HEK293 (cell line): Measurements from ENCODE around the gene DDX42.

Source experiments
- CTCF ChIA-PET: fragments of 350-600 bp; formaldehyde crosslinking; extraction: SDS; loops from one replicate; lab custom pipeline; 2021; ENCODE audit warnings: antibody characterized with exemption; lab: Yijun Ruan, JAX
- POLR2A ChIA-PET: fragments of 300-600 bp; formaldehyde crosslinking; extraction: SDS; loops from one replicate; lab custom pipeline; 2020; ENCODE audit warnings: antibody characterized with exemption, inconsistent platforms; lab: Yijun Ruan, JAX
- H3K27ac ChIP-seq: fragments of 200-500 bp; sonication (Bioruptor generic); 2 replicates; pipeline ENCODE4 v1.5.1; 2014; ENCODE audit warnings: low read depth, low read length, control low read depth, inconsistent platforms; ENCODE audit errors: extremely low read depth
- H3K36me3 ChIP-seq, 2 experiments: fragments of 200-500 bp in 1 of 2; sonication (Bioruptor generic) in 1 of 2; 1 replicate in 1 of 2; 2 replicates in 1 of 2; pipeline ENCODE4 v1.5.1; 2014 to 2017; ENCODE audit warnings: inconsistent platforms in 2 of 2, low read length in 2 of 2; ENCODE audit not compliant: control insufficient read depth in 2 of 2, insufficient read depth in 1 of 2
- H3K4me1 ChIP-seq: fragments of 200-500 bp; sonication (Bioruptor generic); 2 replicates; pipeline ENCODE4 v1.5.1; 2014; ENCODE audit warnings: mild to moderate bottlenecking, low read length, inconsistent platforms; ENCODE audit not compliant: control insufficient read depth, insufficient read depth
- H3K4me3 ChIP-seq: 2 replicates; pipeline ENCODE4 v1.5.1; 2011; ENCODE audit warnings: low read depth, mild to moderate bottlenecking, control low read depth, low read length, moderate library complexity
- H3K9me3 ChIP-seq: fragments of 200-500 bp; sonication (Bioruptor generic); 2 replicates; pipeline ENCODE4 v1.5.1; 2014; ENCODE audit warnings: low read depth, low read length, inconsistent platforms; ENCODE audit not compliant: control insufficient read depth, insufficient read depth
- EGR2 ChIP-seq: fragments of 450-650 bp; formaldehyde crosslinking; IDR thresholded peaks from 2 replicates; pipeline ENCODE4 v1.5.1; 2016; ENCODE audit warnings: low read depth, missing biosample characterization, missing genetic modification characterization
- GLI4 ChIP-seq: fragments of 450-650 bp; formaldehyde crosslinking; IDR thresholded peaks from 2 replicates; pipeline ENCODE4 v1.5.1; 2016; ENCODE audit warnings: missing biosample characterization, missing genetic modification characterization
- KLF9 ChIP-seq: fragments of 450-650 bp; formaldehyde crosslinking; IDR thresholded peaks from 2 replicates; pipeline ENCODE4 v1.5.1; 2016; ENCODE audit warnings: missing biosample characterization, missing genetic modification characterization, low read depth
- PBX3 ChIP-seq: sonication (generic); formaldehyde crosslinking; IDR thresholded peaks from 2 replicates; pipeline ENCODE4 v1.8.1; 2022; ENCODE audit warnings: mild to moderate bottlenecking, moderate library complexity, missing genetic modification reagents
- ZBTB44 ChIP-seq: fragments of 450-650 bp; IDR thresholded peaks from 2 replicates; pipeline ENCODE4 v1.5.1; 2018; ENCODE audit warnings: missing biosample characterization, mild to moderate bottlenecking, missing genetic modification characterization
- ZBTB6 ChIP-seq: fragments of 450-650 bp; formaldehyde crosslinking; IDR thresholded peaks from 2 replicates; pipeline ENCODE4 v1.5.1; 2017; ENCODE audit warnings: missing biosample characterization, missing genetic modification characterization
- ZFP3 ChIP-seq: fragments of 450-650 bp; formaldehyde crosslinking; IDR thresholded peaks from 2 replicates; pipeline ENCODE4 v1.5.1; 2016; ENCODE audit warnings: low read depth, missing biosample characterization, missing genetic modification characterization
- ZNF114 ChIP-seq: fragments of 450-650 bp; formaldehyde crosslinking; IDR thresholded peaks from 2 replicates; pipeline ENCODE4 v1.5.0; 2017; ENCODE audit warnings: missing biosample characterization, missing genetic modification characterization
- ZNF121 ChIP-seq: fragments of 450-650 bp; formaldehyde crosslinking; IDR thresholded peaks from 2 replicates; pipeline ENCODE4 v1.5.1; 2016; ENCODE audit warnings: missing biosample characterization, missing genetic modification characterization
- ZNF155 ChIP-seq: fragments of 450-650 bp; formaldehyde crosslinking; IDR thresholded peaks from 2 replicates; pipeline ENCODE4 v1.5.1; 2016; ENCODE audit warnings: missing biosample characterization, missing genetic modification characterization
- ZNF174 ChIP-seq: fragments of 450-650 bp; formaldehyde crosslinking; IDR thresholded peaks from 2 replicates; pipeline ENCODE4 v1.5.0; 2017; ENCODE audit warnings: missing biosample characterization, mild to moderate bottlenecking, missing genetic modification characterization
- ZNF202 ChIP-seq: fragments of 450-650 bp; formaldehyde crosslinking; IDR thresholded peaks from 2 replicates; pipeline ENCODE4 v1.5.1; 2016; ENCODE audit warnings: missing biosample characterization, missing genetic modification characterization, borderline replicate concordance
- ZNF239 ChIP-seq: fragments of 450-650 bp; formaldehyde crosslinking; IDR thresholded peaks from 2 replicates; pipeline ENCODE4 v1.5.1; 2016; ENCODE audit warnings: missing biosample characterization, missing genetic modification characterization
- ZNF24 ChIP-seq: fragments of 450-650 bp; formaldehyde crosslinking; IDR thresholded peaks from 2 replicates; pipeline ENCODE4 v1.5.1; 2016; ENCODE audit warnings: missing biosample characterization, missing genetic modification characterization
- ZNF26 ChIP-seq: fragments of 450-650 bp; formaldehyde crosslinking; IDR thresholded peaks from 2 replicates; pipeline ENCODE4 v1.5.1; 2016; ENCODE audit warnings: missing biosample characterization, missing genetic modification characterization
- ZNF266 ChIP-seq: fragments of 450-650 bp; formaldehyde crosslinking; IDR thresholded peaks from 2 replicates; pipeline ENCODE4 v1.5.1; 2016; ENCODE audit warnings: missing biosample characterization, missing genetic modification characterization, low read depth
- ZNF311 ChIP-seq: fragments of 450-650 bp; formaldehyde crosslinking; IDR thresholded peaks from 2 replicates; pipeline ENCODE4 v1.5.1; 2017; ENCODE audit warnings: missing biosample characterization, missing genetic modification characterization, borderline replicate concordance
- ZNF48 ChIP-seq: fragments of 450-650 bp; formaldehyde crosslinking; IDR thresholded peaks from 2 replicates; pipeline ENCODE4 v1.5.1; 2016; ENCODE audit warnings: missing biosample characterization, missing genetic modification characterization
- ZNF529 ChIP-seq: fragments of 450-650 bp; formaldehyde crosslinking; IDR thresholded peaks from 2 replicates; pipeline ENCODE4 v1.5.1; 2017; ENCODE audit warnings: missing genetic modification characterization, missing biosample characterization; ENCODE audit not compliant: insufficient replicate concordance
- ZNF548 ChIP-seq: fragments of 450-650 bp; formaldehyde crosslinking; IDR thresholded peaks from 2 replicates; pipeline ENCODE4 v1.5.1; 2016; ENCODE audit warnings: missing biosample characterization, missing genetic modification characterization
- ZNF561 ChIP-seq: fragments of 450-650 bp; IDR thresholded peaks from 2 replicates; pipeline ENCODE4 v1.5.1; 2018; ENCODE audit warnings: missing biosample characterization, missing genetic modification characterization, borderline replicate concordance
- ZNF645 ChIP-seq: fragments of 450-650 bp; formaldehyde crosslinking; IDR thresholded peaks from 2 replicates; pipeline ENCODE4; 2016; ENCODE audit warnings: missing biosample characterization, missing genetic modification characterization
- ZNF785 ChIP-seq: fragments of 450-650 bp; formaldehyde crosslinking; IDR thresholded peaks from 2 replicates; pipeline ENCODE4 v1.5.1; 2016; ENCODE audit warnings: missing biosample characterization, missing genetic modification characterization
- ZNF792 ChIP-seq: fragments of 450-650 bp; formaldehyde crosslinking; IDR thresholded peaks from 2 replicates; pipeline ENCODE4 v1.5.1; 2016; ENCODE audit warnings: missing biosample characterization, missing genetic modification characterization
- ZNF837 ChIP-seq: fragments of 450-650 bp; formaldehyde crosslinking; IDR thresholded peaks from 2 replicates; pipeline ENCODE4 v1.5.1; 2016; ENCODE audit warnings: missing biosample characterization, missing genetic modification characterization
- ZSCAN16 ChIP-seq: fragments of 450-650 bp; formaldehyde crosslinking; IDR thresholded peaks from 2 replicates; pipeline ENCODE4 v1.5.1; 2016; ENCODE audit warnings: missing biosample characterization, missing genetic modification characterization
- ZSCAN23 ChIP-seq: fragments of 450-650 bp; formaldehyde crosslinking; IDR thresholded peaks from 2 replicates; pipeline ENCODE4 v1.5.1; 2016; ENCODE audit warnings: missing biosample characterization, missing genetic modification characterization

Gene DDX42

GRCh38 chr17:63753215-63753614 is 20.8 kb upstream of the DDX42 start:
- POLR2A ChIA-PET, result no interaction called here
- no peaks in the 10 kb centered on the region for H3K4me1 ChIP-seq

GRCh38 chr17:63754046-63754445 is 19.9 kb upstream of the DDX42 start:
- POLR2A ChIA-PET, result interaction anchor here (0.8 kb wide), 1 partner anchor 19 kb away, joined by 3 read pairs; the partner anchor contains the start of genes CCDC47 and DDX42
- peaks cover 89 to 99% of the 10 kb centered on the region in 2 experiments for H3K36me3 ChIP-seq
- H3K4me1 ChIP-seq, result no peaks in the 10 kb centered on the region
- CTCF ChIA-PET, result interaction anchor here (0.6 kb wide), 1 partner anchor 15 kb away, joined by 3 read pairs; no protein-coding TSS in a partner anchor
- no peak overlapping the region for H3K27ac ChIP-seq
- H3K9me3 ChIP-seq, result no peaks in the 10 kb centered on the region
- TF ChIP-seq ZNF837 (tag by site-specific recombination) (no peak), ZNF26 (tag by site-specific recombination) (no peak), ZNF114 (tag by site-specific recombination) (no peak), ZNF155 (tag by site-specific recombination) (no peak), ZNF785 (tag by site-specific recombination) (no peak), ZNF202 (no peak), GLI4 (tag by site-specific recombination) (no peak), ZNF561 (tag by site-specific recombination) (no peak), ZBTB44 (no peak), ZNF239 (tag by site-specific recombination) (no peak), EGR2 (no peak)
- no peak overlapping the region for H3K4me3 ChIP-seq

More at GRCh38 chr17:63753215-63753614, 20.8 kb upstream of the DDX42 start:
- Histone ChIP-seq H3K27ac (no peak overlapping the region), H3K36me3 (peaks cover 87 to 98% of the 10 kb centered on the region in 2 experiments), H3K4me3 (no peak overlapping the region), H3K9me3 (no peaks in the 10 kb centered on the region)
- no peak for TF ChIP-seq KLF9 (tag by site-specific recombination)
- no peak for TF ChIP-seq ZNF548 (tag by site-specific recombination)
- no peak for TF ChIP-seq ZFP3
- no peak for TF ChIP-seq ZNF24
- no peak for TF ChIP-seq ZNF48 (tag by site-specific recombination)
- no peak for TF ChIP-seq ZSCAN16 (tag by site-specific recombination)
- TF ChIP-seq ZNF266 (tag by site-specific recombination), result no peak
- no peak for TF ChIP-seq ZNF529 (tag by site-specific recombination)
- TF ChIP-seq ZNF174 (tag by site-specific recombination), result no peak
- TF ChIP-seq PBX3, result no peak
- no peak for TF ChIP-seq ZNF645 (tag by site-specific recombination)
- TF ChIP-seq ZNF121 (tag by site-specific recombination), result no peak
- no peak for TF ChIP-seq ZNF311 (tag by site-specific recombination)
- TF ChIP-seq ZBTB6, result no peak
- no peak for TF ChIP-seq ZNF837 (tag by site-specific recombination)
- no peak for TF ChIP-seq ZNF792 (tag by site-specific recombination)
- no peak for TF ChIP-seq ZSCAN23 (tag by site-specific recombination)
- CTCF ChIA-PET, result no interaction called here
